A673 (cell line): ENCODE measurements around the gene VAC14.

Source experiments
- CTCF ChIP-seq: fragments of 300-800, 200-600 bp; sonication (generic); conservative IDR thresholded peaks from 2 replicates; pipeline ENCODE4 v1.5.1; 2017; ENCODE audit warnings: low read depth, mild to moderate bottlenecking, antibody characterized with exemption, low read length, moderate library complexity, mixed read lengths
- EZH2 ChIP-seq: fragments of 200-600 bp; sonication (generic); IDR thresholded peaks from 2 replicates; pipeline ENCODE4 v1.6.1; 2017; ENCODE audit warnings: borderline replicate concordance, low read depth, mild to moderate bottlenecking, mixed read lengths, antibody characterized with exemption, low read length; ENCODE audit not compliant: poor library complexity, severe bottlenecking

- TF ChIP-seq CTCF (no peak), EZH2 (no peak)
These were observed 60.6 kb downstream of the VAC14 start for GRCh38 chr16:70740174-70740913.
